Endothelial cell of umbilical vein (primary cell): ENCODE measurements around the gene CCNY. TPM values are rescaled to one million over a fixed set of nuclear protein-coding genes. Genes with fewer than 3 reads are reported as not detected.

Source experiments
- BruUV-seq: library from RNA; stranded (reverse); fragments of 400-500 nt; replicated peaks from 2 replicates; lab custom pipeline; 2021; lab: Mats Ljungman, UMichigan
- CTCF ChIA-PET: fragments of 300-600, 350-600 bp; sonication (Branson Sonifier 250); formaldehyde crosslinking; loops from one replicate; lab custom pipeline; 2021; ENCODE audit warnings: antibody characterized with exemption, inconsistent platforms; lab: Charles Lee
- POLR2A ChIA-PET: fragments of 300-600, 350-600 bp; sonication (Branson Sonifier 250); formaldehyde crosslinking; loops from one replicate; lab custom pipeline; 2021; ENCODE audit warnings: antibody characterized with exemption, inconsistent platforms; lab: Charles Lee
- DNase-seq: peaks from one replicate; pipeline ENCODE4 v3.0.0-alpha.2; 2011; ENCODE audit warnings: low read depth, low spot score
- FAIRE-seq: peaks from 2 replicates; lab custom pipeline; 2011; peaks lifted over from hg19 to GRCh38; lab: Jason Lieb, UNC
- H2AFZ ChIP-seq: 2 replicates; pipeline ENCODE4 v1.6.0; 2012; ENCODE audit warnings: low read depth, low read length, control low read depth, inconsistent platforms
- H3K27ac ChIP-seq: 2 replicates; pipeline ENCODE4 v1.5.1; 2011; ENCODE audit warnings: low read depth, mild to moderate bottlenecking, control low read depth, low read length, moderate library complexity; ENCODE audit not compliant: insufficient read depth
- H3K27me3 ChIP-seq, 2 experiments: 2 replicates each; pipeline versions ENCODE4 v1.6.0 to v1.6.1; 2011; ENCODE audit warnings: low read length in 2 of 2, mixed read lengths in 1 of 2; ENCODE audit not compliant: control insufficient read depth in 2 of 2, insufficient read depth in 2 of 2
- H3K36me3 ChIP-seq, 2 experiments: 2 replicates in 1 of 2; 3 replicates in 1 of 2; pipeline ENCODE4 v1.5.1; 2011; ENCODE audit warnings: low read length in 2 of 2, mild to moderate bottlenecking in 1 of 2, moderate library complexity in 1 of 2; ENCODE audit not compliant: control insufficient read depth in 2 of 2, insufficient read depth in 2 of 2; ENCODE audit errors: extremely low read depth in 1 of 2
- H3K4me1 ChIP-seq: 3 replicates; pipeline ENCODE4 v1.5.1; 2011; ENCODE audit warnings: mild to moderate bottlenecking, low read length; ENCODE audit not compliant: control insufficient read depth, insufficient read depth; ENCODE audit errors: extremely low read depth
- H3K4me2 ChIP-seq: 2 replicates; pipeline ENCODE4 v1.6.1; 2011; ENCODE audit warnings: low read length, control low read depth, mixed read lengths; ENCODE audit not compliant: insufficient read depth
- H3K4me3 ChIP-seq, 3 experiments: fragments of 200-600 bp in 1 of 3; sonication (generic), shearing (Covaris generic) in 1 of 3; replicated peaks in 1 of 3; 2 replicates each; pipeline ENCODE4 v1.5.1; 2011 to 2016; ENCODE audit warnings: control low read depth in 3 of 3, low read length in 3 of 3, mild to moderate bottlenecking in 2 of 3, inconsistent platforms in 1 of 3, low read depth in 1 of 3, moderate library complexity in 1 of 3; ENCODE audit not compliant: insufficient read depth in 1 of 3
- H3K79me2 ChIP-seq: 2 replicates; pipeline ENCODE4 v1.6.0; 2012; ENCODE audit warnings: low read length, inconsistent platforms; ENCODE audit not compliant: control insufficient read depth, insufficient read depth
- H3K9ac ChIP-seq: replicated peaks from 2 replicates; pipeline ENCODE3; 2011; ENCODE audit warnings: low read length, control low read depth; ENCODE audit not compliant: insufficient read depth; ENCODE audit errors: extremely low read depth
- H3K9me1 ChIP-seq: replicated peaks from 3 replicates; pipeline ENCODE4 v1.6.0; 2011; ENCODE audit warnings: mild to moderate bottlenecking, low read length; ENCODE audit not compliant: control insufficient read depth, insufficient read depth; ENCODE audit errors: extremely low read depth
- H3K9me3 ChIP-seq: replicated peaks from 2 replicates; pipeline ENCODE4 v1.5.1; 2012; ENCODE audit warnings: low read length, inconsistent platforms; ENCODE audit not compliant: control insufficient read depth, insufficient read depth
- H4K20me1 ChIP-seq: replicated peaks from 2 replicates; pipeline ENCODE3; 2011; ENCODE audit warnings: mild to moderate bottlenecking, low read length; ENCODE audit not compliant: control insufficient read depth, insufficient read depth; ENCODE audit errors: extremely low read depth
- CTCF ChIP-seq, 2 donors: IDR thresholded peaks; 1 replicate in 1 of 2; 2 replicates in 1 of 2; pipeline ENCODE4 v1.5.1; 2011; ENCODE audit warnings: low read length in 2 of 2, mild to moderate bottlenecking in 2 of 2, moderate library complexity in 2 of 2, control low read depth in 1 of 2, inconsistent platforms in 1 of 2, low read depth in 1 of 2; ENCODE audit not compliant: insufficient read depth in 1 of 2; ENCODE audit errors: extremely low read depth in 1 of 2
- EZH2 ChIP-seq: IDR thresholded peaks from 2 replicates; pipeline ENCODE4 v1.6.1; 2012; ENCODE audit warnings: borderline replicate concordance, low read depth, mild to moderate bottlenecking, moderate library complexity, low read length, inconsistent platforms; ENCODE audit not compliant: severe bottlenecking
- FOS ChIP-seq: IDR thresholded peaks from 2 replicates; pipeline ENCODE4 v1.6.1; 2011; ENCODE audit warnings: mild to moderate bottlenecking, low read length, moderate library complexity, borderline replicate concordance; ENCODE audit not compliant: insufficient read depth
- GATA2 ChIP-seq: IDR thresholded peaks from 2 replicates; pipeline ENCODE4 v1.7.0; 2011; ENCODE audit warnings: low read depth, mild to moderate bottlenecking, moderate library complexity, mixed read lengths, low read length; ENCODE audit not compliant: insufficient read length, insufficient read depth
- JUN ChIP-seq: IDR thresholded peaks from 2 replicates; pipeline ENCODE4 v1.6.1; 2011; ENCODE audit warnings: borderline replicate concordance, low read depth; ENCODE audit not compliant: insufficient read length, insufficient read depth
- MAX ChIP-seq: IDR thresholded peaks from 2 replicates; pipeline ENCODE4 v1.6.1; 2011; ENCODE audit not compliant: insufficient read depth, insufficient read length
- MYC ChIP-seq: IDR thresholded peaks from one replicate; pipeline ENCODE4 v1.6.1; 2011; ENCODE audit warnings: mild to moderate bottlenecking, low read depth, low read length
- POLR2A ChIP-seq: IDR thresholded peaks from 2 replicates; pipeline ENCODE4 v1.6.1; 2012; ENCODE audit warnings: low read depth, mild to moderate bottlenecking, control low read depth, low read length
- POLR2AphosphoS5 ChIP-seq: IDR thresholded peaks from 2 replicates; pipeline ENCODE4 v1.6.1; 2012; ENCODE audit warnings: low read depth, mild to moderate bottlenecking, control low read depth, low read length, moderate library complexity; ENCODE audit not compliant: insufficient read depth
- dilution Hi-C: fragments of 300-500 bp; cut with MboI; formaldehyde crosslinking; loops from one replicate; pipeline ENCODE4 v1.15.0; 2019; ENCODE audit warnings: low sequenced_read_pairs; ENCODE audit not compliant: extremely low pct_ligation_motif_present
- intact Hi-C: fragments of 100-400 bp; cut with micrococcal nuclease; formaldehyde crosslinking; loops from one replicate; pipeline ENCODE4 v1.10.0; 2022
- polyA plus RNA-seq, 4 experiments: library from polyadenylated mRNA; depleted of rRNA in 3 of 4; stranded (reverse) in 3 of 4; unstranded in 1 of 4; fragments of >200 nt; gene quantifications; 2 replicates each; pipeline versions ENCODE4 v1.2.1 to v1.2.3, GENCODE V29; 2011 to 2012; ENCODE audit warnings: missing spikeins in 1 of 4
- total RNA-seq: library from RNA; stranded (reverse); gene quantifications from 2 replicates; pipeline ENCODE4 v1.2.3, GENCODE V29; 2021

Gene CCNY
- total and polyA plus RNA-seq, 2 donors (not counting 3 experiments of a cell fraction or from before 2014, with no cell fraction given) = 61.5 to 107 TPM

DNA sequence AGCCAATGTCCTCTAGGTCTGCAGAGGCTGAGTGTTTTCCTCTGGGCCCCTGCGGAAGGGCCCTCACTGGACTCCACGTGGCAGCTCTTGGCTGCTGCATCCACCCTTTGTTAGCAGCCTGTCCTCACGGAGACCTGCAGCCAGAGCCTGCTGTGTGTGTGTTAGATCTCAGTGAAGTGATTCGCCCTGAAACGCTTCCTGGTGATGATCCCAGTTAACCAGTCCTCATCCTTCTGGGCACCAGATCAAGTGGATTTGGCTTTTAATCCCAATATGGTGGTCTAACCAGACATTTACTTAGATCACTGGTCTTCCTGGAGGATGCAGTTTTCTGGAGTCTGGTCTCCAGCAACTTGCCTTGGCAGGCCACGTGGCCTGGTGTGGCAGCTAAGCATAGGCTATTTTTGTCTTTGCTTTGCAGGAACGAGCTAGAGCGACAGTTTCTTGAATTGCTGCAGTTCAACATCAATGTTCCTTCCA is 229.3 kb downstream of the CCNY start:
- FAIRE-seq = no peak

More for the DNA sequence above, 229.3 kb downstream of the CCNY start:
- POLR2A ChIA-PET = no interaction called here
- no peaks in the 10 kb centered on the region for H3K27me3 ChIP-seq
- H3K9ac ChIP-seq = no peak overlapping the region
- DNase-seq = no peak
- BruUV-seq = no TSS peak
- peaks cover 11 to 35% of the 10 kb centered on the region in 2 experiments for H3K36me3 ChIP-seq
- H3K4me2 ChIP-seq = no peak overlapping the region
- no peak overlapping the region for H2AFZ ChIP-seq
- TF ChIP-seq GATA2 (no peak), JUN (no peak), POLR2A (no peak), MYC (no peak), FOS (no peak), MAX (no peak), EZH2 (no peak), POLR2AphosphoS5 (no peak), CTCF (IDR thresholded peaks at IDR 0.05; ENCODE audit: extremely low read depth in 1 of 2, insufficient read depth in 1 of 2, low read depth in 1 of 2, low read length in 2 of 2) (no peak)
- no peak overlapping the region for H3K27ac ChIP-seq
- dilution Hi-C loops (no loop called here), intact Hi-C loops (loop anchor here (10.0 kb wide), 1 partner anchor 441 kb away; the partner anchor contains the start of gene CREM)
- no peaks in the 10 kb centered on the region for H3K9me1 ChIP-seq
- H4K20me1 ChIP-seq = no peaks in the 10 kb centered on the region
- CTCF ChIA-PET = interaction anchor here (0.5 to 5.2 kb wide), 7 partner anchors 8 to 1315 kb away, joined by 3 to 55 read pairs (median 3); no protein-coding TSS in a partner anchor
- no peaks in the 10 kb centered on the region for H3K79me2 ChIP-seq
- no peaks in the 10 kb centered on the region for H3K9me3 ChIP-seq
- H3K4me1 ChIP-seq = peaks cover 12% of the 10 kb centered on the region
- no peak overlapping the region for H3K4me3 ChIP-seq
